Measurements from ENCODE around the gene VAV3.

The VAV3 gene

DNA sequence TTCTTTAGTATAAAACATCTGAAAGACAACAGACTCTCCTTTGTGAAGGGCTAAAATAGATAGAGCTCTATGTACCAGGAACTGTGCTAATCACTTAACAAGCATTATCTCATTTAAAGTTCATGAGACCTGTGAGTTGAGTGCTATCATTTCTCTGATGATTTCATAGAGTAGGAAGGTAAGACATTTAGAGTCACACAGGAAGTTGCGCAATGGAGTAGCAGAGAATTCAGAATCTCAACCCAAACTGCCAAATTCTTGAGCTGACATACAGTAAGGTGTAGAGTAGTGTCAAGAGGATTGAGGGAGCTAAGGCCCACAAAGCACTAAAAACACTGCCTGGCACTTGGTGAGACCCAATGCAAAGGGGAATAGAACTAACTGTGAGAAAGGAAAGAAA is 439.8 kb downstream of the VAV3 start:
- DNase-seq: no peak

DNA sequence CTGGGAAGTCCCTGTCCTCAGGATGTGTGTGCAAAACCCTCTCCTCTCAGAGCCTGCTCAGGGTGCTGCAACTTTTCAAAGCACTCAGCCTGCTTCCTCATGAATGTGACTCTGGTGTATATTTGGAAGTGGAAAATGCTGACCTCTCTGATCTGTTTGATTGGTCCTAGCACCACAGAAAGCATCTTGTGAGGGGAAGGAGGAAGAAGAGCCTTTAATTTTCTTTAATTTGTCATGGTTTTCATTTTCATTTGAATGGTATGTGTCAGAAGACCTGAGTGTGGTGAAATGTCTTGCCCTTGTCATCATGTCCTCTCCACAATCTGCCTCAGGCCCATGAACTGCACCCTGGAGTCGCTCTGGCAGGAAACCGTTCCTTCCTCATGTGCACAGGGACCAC is 440.7 kb downstream of the VAV3 start:
- DNase-seq: no peak

DNA sequence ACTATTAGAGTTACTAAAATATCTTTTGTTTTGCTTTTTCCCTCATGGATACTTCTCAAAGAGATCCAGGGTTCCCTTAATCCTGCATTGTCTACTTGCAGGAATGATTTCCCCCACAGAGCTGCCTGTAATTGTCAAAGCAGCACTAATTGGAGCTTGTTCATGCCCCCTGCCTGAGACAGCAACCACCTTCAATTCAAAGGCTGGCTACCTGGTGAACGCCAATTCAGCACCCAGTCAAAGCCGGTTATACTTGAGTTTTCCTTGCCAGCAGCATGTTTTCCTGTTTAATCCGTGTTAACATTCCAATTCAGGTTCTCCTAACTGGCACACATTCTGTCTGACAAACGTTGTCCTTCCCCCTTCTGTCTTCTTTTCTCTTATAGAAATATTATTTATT is 441.2 kb downstream of the VAV3 start:
- DNase-seq: no peak

DNA sequence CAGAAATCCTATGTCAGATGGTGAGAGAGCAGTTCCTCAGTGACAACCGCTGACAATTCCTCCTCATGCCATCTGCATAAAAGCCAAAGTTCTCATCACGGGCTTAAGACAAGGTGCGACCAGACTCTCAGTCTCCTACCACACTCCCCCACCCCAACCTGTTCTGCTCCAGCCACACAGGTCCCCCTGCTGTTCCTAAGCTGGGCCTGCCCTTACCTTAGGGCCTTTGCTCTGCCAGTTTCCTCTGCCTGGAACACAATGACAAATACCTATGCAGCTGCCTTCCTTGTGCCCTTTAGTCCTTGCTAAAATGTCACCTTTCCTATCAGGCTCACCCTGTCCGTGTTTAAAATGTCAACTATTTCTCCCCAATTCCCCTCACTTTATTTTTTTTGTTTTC is 441.9 kb downstream of the VAV3 start:
- no peak for DNase-seq

All from NCI-H510A treated with DMSO at 0.1 percent for 48 hours (cell line).